Measurements from ENCODE around the gene IL4I1. TPM values are rescaled to one million over a fixed set of nuclear protein-coding genes. Genes with fewer than 3 reads are reported as not detected.

Gene IL4I1
- total RNA-seq, 1 donor from 2014 or later: 0.24 TPM

- Mint-ChIP-seq H3K27me3 (no peaks in the 10 kb centered on the region), H3K4me3 (ENCODE audit: low read depth) (no peak overlapping the region), H3K36me3 (ENCODE audit: insufficient read depth) (peaks cover 17% of the 10 kb centered on the region), H3K27ac (no peak overlapping the region), H3K4me1 (ENCODE audit: low read depth) (peaks cover 2% of the 10 kb centered on the region), H3K9me3 (ENCODE audit: low read depth) (no peaks in the 10 kb centered on the region)
- no peak for DNase-seq (ENCODE audit: low spot score, unreplicated experiment)
- no peak for TF ChIP-seq CTCF (IDR thresholded peaks at IDR 0.05; ENCODE audit: unreplicated experiment)
These were observed 36.9 kb downstream of the IL4I1 start for GRCh38 chr19:49859682-49860335.

GRCh38 chr19:49858088-49858985 lies 38.4 kb downstream of the IL4I1 start:
- H3K36me3 Mint-ChIP-seq (ENCODE audit: insufficient read depth): peaks cover 14% of the 10 kb centered on the region

GRCh38 chr19:49857838-49858087 lies 38.9 kb downstream of the IL4I1 start:
- no peak overlapping the region for H3K27ac Mint-ChIP-seq
- H3K4me1 Mint-ChIP-seq (ENCODE audit: low read depth): peaks cover 8% of the 10 kb centered on the region
- peaks cover 12% of the 10 kb centered on the region for H3K36me3 Mint-ChIP-seq (ENCODE audit: insufficient read depth)

More at GRCh38 chr19:49858088-49858985, 38.4 kb downstream of the IL4I1 start:
- no peak overlapping the region for H3K4me3 Mint-ChIP-seq (ENCODE audit: low read depth)
- H3K27me3 Mint-ChIP-seq: no peaks in the 10 kb centered on the region
- H3K27ac Mint-ChIP-seq: no peak overlapping the region
- no peak for DNase-seq (ENCODE audit: low spot score, unreplicated experiment)
- peaks cover 5% of the 10 kb centered on the region for H3K4me1 Mint-ChIP-seq (ENCODE audit: low read depth)
- H3K9me3 Mint-ChIP-seq (ENCODE audit: low read depth): no peaks in the 10 kb centered on the region
- TF ChIP-seq CTCF (IDR thresholded peaks at IDR 0.05; ENCODE audit: unreplicated experiment): no peak

GRCh38 chr19:49857061-49857837 lies 39.4 kb downstream of the IL4I1 start:
- Mint-ChIP-seq H3K27me3 (no peaks in the 10 kb centered on the region), H3K27ac (no peak overlapping the region), H3K4me3 (ENCODE audit: low read depth) (no peak overlapping the region), H3K4me1 (ENCODE audit: low read depth) (peaks cover 13% of the 10 kb centered on the region), H3K9me3 (ENCODE audit: low read depth) (no peaks in the 10 kb centered on the region), H3K36me3 (ENCODE audit: insufficient read depth) (peaks cover 15% of the 10 kb centered on the region)
- no peak for DNase-seq (ENCODE audit: low spot score, unreplicated experiment)
- no peak for TF ChIP-seq CTCF (IDR thresholded peaks at IDR 0.05; ENCODE audit: unreplicated experiment)

More at GRCh38 chr19:49857838-49858087, 38.9 kb downstream of the IL4I1 start:
- no peak overlapping the region for H3K4me3 Mint-ChIP-seq (ENCODE audit: low read depth)
- DNase-seq (ENCODE audit: low spot score, unreplicated experiment): no peak
- TF ChIP-seq CTCF (IDR thresholded peaks at IDR 0.05; ENCODE audit: unreplicated experiment): no peak
- no peaks in the 10 kb centered on the region for H3K27me3 Mint-ChIP-seq
- no peaks in the 10 kb centered on the region for H3K9me3 Mint-ChIP-seq (ENCODE audit: low read depth)

- Mint-ChIP-seq H3K4me3 (ENCODE audit: low read depth) (no peak overlapping the region), H3K27ac (no peak overlapping the region), H3K9me3 (ENCODE audit: low read depth) (no peaks in the 10 kb centered on the region), H3K27me3 (no peaks in the 10 kb centered on the region), H3K36me3 (ENCODE audit: insufficient read depth) (peaks cover 13% of the 10 kb centered on the region), H3K4me1 (ENCODE audit: low read depth) (peaks cover 15% of the 10 kb centered on the region)
- TF ChIP-seq CTCF (IDR thresholded peaks at IDR 0.05; ENCODE audit: unreplicated experiment): no peak
- no peak for DNase-seq (ENCODE audit: low spot score, unreplicated experiment)
These were observed 40.1 kb downstream of the IL4I1 start for GRCh38 chr19:49856574-49857021.
